COR-L47 (cell line): Measurements from ENCODE around the gene ACTR10.

ENCODE experiments used
- DNase-seq: peaks from one replicate; lab custom pipeline; 2025; lab: John Stamatoyannopoulos, UW

Gene ACTR10

GRCh38 chr14:58281969-58282368 is 82.0 kb downstream of the ACTR10 start:
- no peak for DNase-seq

DNA sequence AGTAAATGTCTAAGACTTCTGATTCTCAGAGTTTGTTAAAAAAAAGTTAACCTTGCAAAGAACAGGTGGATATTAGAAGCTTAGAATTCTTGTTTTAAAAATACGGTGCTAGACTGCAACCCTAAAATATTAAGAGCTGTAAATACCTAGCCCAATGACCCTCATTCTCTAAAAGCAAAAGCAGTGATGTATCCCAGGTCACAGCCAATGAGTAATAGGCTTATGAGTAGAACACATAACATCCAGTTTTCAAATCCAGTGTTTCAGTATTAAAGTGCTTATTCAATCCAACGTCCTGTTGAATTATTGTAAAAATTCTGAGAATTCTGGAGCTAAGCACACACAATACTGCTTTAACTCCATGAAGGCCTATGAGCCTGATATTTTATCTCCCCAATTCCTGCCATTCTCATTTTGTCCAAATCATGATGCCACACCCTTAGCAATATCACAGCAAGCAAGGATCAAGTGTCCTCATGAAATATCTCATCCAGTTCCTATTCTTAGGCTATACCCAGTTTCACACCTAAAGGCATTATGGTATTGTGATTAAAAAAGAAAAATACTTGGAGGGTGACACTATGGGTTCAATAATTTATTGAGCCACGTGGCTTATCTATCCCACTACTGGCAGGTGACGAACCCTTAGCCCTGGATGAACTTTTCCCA is 83.1 kb downstream of the ACTR10 start:
- DNase-seq = no peak

DNA sequence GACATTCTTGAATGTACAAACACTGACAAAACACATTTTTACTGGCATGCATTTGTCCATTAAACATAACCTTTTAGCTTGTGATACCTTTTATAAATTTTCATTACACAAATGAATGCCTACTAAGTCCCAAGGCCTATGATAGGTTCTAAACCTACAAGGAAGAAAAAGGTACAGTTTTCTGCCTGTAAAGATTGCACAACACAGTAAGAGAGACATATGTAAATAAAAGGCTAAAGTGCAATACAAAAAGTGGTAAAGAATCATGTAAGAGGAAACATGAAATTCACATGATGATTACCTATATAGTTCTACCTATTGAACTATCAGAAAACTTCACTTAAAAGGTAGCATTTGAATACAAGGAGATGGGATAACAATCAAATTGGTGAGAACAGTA is 83.8 kb downstream of the ACTR10 start:
- no peak for DNase-seq

- no peak for DNase-seq
These were observed 85.2 kb downstream of the ACTR10 start for GRCh38 chr14:58285132-58285531.
